ENCODE data around the gene GP2. TPM values are rescaled to one million over a fixed set of nuclear protein-coding genes. Genes with fewer than 3 reads are reported as not detected.

GP2 gene
- polyA plus RNA-seq, 3 donors, result not detected

- no peaks in the 10 kb centered on the region for H3K4me1 Mint-ChIP-seq
- H3K9ac ChIP-seq (ENCODE audit: insufficient read depth, low read length, poor library complexity, severe bottlenecking), result no peak overlapping the region
These were observed 21.3 kb upstream of the GP2 start for GRCh38 chr16:20348365-20349185.

More at GRCh38 chr16:20348365-20349185, 21.3 kb upstream of the GP2 start:
- no peaks in the 10 kb centered on the region for H3K79me2 ChIP-seq (ENCODE audit: insufficient read depth, low read length)
- no peaks in the 10 kb centered on the region for H3K9me3 ChIP-seq (replicated peaks in 1 of 2; ENCODE audit: control insufficient read depth in 1 of 2, insufficient read depth in 1 of 2, low read length in 2 of 2)
- no peak for DNase-seq
- intact Hi-C loops (cut with micrococcal nuclease), result no loop called here
- Mint-ChIP-seq H3K27ac (no peak overlapping the region), H3K27me3 (ENCODE audit: low read depth in 3 of 3) (peaks cover 4 to 17% (median 4%) of the 10 kb centered on the region in 3 donors), H3K9me3 (peaks cover 0 to 2% (median 0%) of the 10 kb centered on the region in 7 donors), H3K36me3 (no peaks in the 10 kb centered on the region), H3K4me3 (no peak overlapping the region)
- no peaks in the 10 kb centered on the region for H3K36me3 ChIP-seq (replicated peaks in 1 of 2; ENCODE audit: control insufficient read depth in 1 of 2, insufficient read depth in 2 of 2, low read length in 2 of 2)
- TF ChIP-seq CTCF (IDR thresholded peaks at IDR 0.05), result no peak
- H3K4me1 ChIP-seq (ENCODE audit: control insufficient read depth in 1 of 2, insufficient read depth in 2 of 2, low read length in 2 of 2), result no peaks in the 10 kb centered on the region
- no peak overlapping the region for H2AFZ ChIP-seq (ENCODE audit: insufficient read depth, low read depth, low read length, poor library complexity, severe bottlenecking)
- H3K4me2 ChIP-seq (replicated peaks; ENCODE audit: extremely low read depth, low read length, poor library complexity, severe bottlenecking), result no peak overlapping the region
- no peaks in the 10 kb centered on the region for H3K27me3 ChIP-seq (ENCODE audit: control insufficient read depth in 2 of 2, insufficient read depth in 2 of 2, low read length in 2 of 2)
- no peak overlapping the region for H3K27ac ChIP-seq (ENCODE audit: low read depth in 1 of 2, low read length in 2 of 2)
- no peak overlapping the region for H3K4me3 ChIP-seq (replicated peaks in 1 of 3; ENCODE audit: low read depth in 2 of 3, low read length in 3 of 3)
- H4K20me1 ChIP-seq (ENCODE audit: insufficient read depth, low read length), result no peaks in the 10 kb centered on the region
- 30% methylated on average over 76 of the region's 77 CpGs for WGBS (ENCODE audit: insufficient coverage)
